Ishikawa (cell line): Measurements from ENCODE around the gene CKAP5.

Experiments used
- CEBPB ChIP-seq: IDR thresholded peaks from 2 replicates; pipeline ENCODE4 v1.6.1; 2012
- CREB1 ChIP-seq: IDR thresholded peaks from 2 replicates; pipeline ENCODE4 v1.6.1; 2012; ENCODE audit warnings: low read depth
- EGR1 ChIP-seq: IDR thresholded peaks from 2 replicates; pipeline ENCODE4 v1.6.1; 2012
- EP300 ChIP-seq: IDR thresholded peaks from 2 replicates; pipeline ENCODE4 v1.6.1; 2012; ENCODE audit warnings: borderline replicate concordance
- FOXM1 ChIP-seq: IDR thresholded peaks from 2 replicates; pipeline ENCODE4 v1.6.1; 2012; ENCODE audit warnings: low read depth, borderline replicate concordance
- MAX ChIP-seq: IDR thresholded peaks from 2 replicates; pipeline ENCODE4 v1.6.1; 2012
- NFIC ChIP-seq: IDR thresholded peaks from 2 replicates; pipeline ENCODE4 v1.6.1; 2012
- RAD21 ChIP-seq: IDR thresholded peaks from 2 replicates; pipeline ENCODE4 v1.6.1; 2012; ENCODE audit warnings: low read depth
- TAF1 ChIP-seq: IDR thresholded peaks from 2 replicates; pipeline ENCODE4 v1.6.1; 2012; ENCODE audit warnings: low read depth, mild to moderate bottlenecking
- TCF12 ChIP-seq: IDR thresholded peaks from 2 replicates; pipeline ENCODE4 v1.6.1; 2012; ENCODE audit warnings: low read depth
- TEAD4 ChIP-seq: IDR thresholded peaks from 2 replicates; pipeline ENCODE4 v1.6.1; 2012
- YY1 ChIP-seq: IDR thresholded peaks from 2 replicates; pipeline ENCODE4 v1.6.1; 2012; ENCODE audit warnings: low read depth
- ZBTB7A ChIP-seq: IDR thresholded peaks from 2 replicates; pipeline ENCODE4 v1.6.1; 2012; ENCODE audit warnings: low read depth
- TF ChIP-seq, protein P1 (sequence below): IDR thresholded peaks from 2 replicates; pipeline ENCODE4 v1.6.1; 2012; ENCODE audit warnings: low read depth, mild to moderate bottlenecking
- TF ChIP-seq, protein P2 (sequence below): IDR thresholded peaks from 2 replicates; pipeline ENCODE4 v1.6.1; 2012

CKAP5 gene

DNA sequence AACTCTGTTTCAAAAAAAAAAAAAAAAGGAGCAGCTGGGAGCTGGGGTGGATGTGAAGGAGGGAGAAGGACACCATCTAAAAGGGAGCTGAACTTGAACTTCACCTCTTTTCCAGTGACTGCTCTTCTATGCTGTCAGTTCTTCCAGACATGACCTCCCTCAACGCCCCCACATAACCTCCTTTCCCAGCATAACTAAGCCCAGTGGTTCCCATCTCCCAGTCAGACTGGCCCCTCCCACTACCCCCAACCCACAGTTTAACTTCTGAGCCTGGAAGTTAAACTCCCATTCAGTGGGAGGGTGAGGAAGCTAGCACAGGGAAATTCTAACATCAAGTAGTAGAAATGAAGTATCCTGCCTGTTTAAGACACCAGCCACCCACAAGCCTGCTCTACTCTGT is 147.5 kb downstream of the CKAP5 start:
- TF ChIP-seq TAF1, result no peak
- no peak for TF ChIP-seq CEBPB
- TF ChIP-seq, protein P1, sequence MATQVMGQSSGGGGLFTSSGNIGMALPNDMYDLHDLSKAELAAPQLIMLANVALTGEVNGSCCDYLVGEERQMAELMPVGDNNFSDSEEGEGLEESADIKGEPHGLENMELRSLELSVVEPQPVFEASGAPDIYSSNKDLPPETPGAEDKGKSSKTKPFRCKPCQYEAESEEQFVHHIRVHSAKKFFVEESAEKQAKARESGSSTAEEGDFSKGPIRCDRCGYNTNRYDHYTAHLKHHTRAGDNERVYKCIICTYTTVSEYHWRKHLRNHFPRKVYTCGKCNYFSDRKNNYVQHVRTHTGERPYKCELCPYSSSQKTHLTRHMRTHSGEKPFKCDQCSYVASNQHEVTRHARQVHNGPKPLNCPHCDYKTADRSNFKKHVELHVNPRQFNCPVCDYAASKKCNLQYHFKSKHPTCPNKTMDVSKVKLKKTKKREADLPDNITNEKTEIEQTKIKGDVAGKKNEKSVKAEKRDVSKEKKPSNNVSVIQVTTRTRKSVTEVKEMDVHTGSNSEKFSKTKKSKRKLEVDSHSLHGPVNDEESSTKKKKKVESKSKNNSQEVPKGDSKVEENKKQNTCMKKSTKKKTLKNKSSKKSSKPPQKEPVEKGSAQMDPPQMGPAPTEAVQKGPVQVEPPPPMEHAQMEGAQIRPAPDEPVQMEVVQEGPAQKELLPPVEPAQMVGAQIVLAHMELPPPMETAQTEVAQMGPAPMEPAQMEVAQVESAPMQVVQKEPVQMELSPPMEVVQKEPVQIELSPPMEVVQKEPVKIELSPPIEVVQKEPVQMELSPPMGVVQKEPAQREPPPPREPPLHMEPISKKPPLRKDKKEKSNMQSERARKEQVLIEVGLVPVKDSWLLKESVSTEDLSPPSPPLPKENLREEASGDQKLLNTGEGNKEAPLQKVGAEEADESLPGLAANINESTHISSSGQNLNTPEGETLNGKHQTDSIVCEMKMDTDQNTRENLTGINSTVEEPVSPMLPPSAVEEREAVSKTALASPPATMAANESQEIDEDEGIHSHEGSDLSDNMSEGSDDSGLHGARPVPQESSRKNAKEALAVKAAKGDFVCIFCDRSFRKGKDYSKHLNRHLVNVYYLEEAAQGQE, result no peak
- TF ChIP-seq CREB1, result no peak
- no peak for TF ChIP-seq YY1
- no peak for TF ChIP-seq ZBTB7A
- TF ChIP-seq RAD21, result no peak
- no peak for TF ChIP-seq TCF12
- TF ChIP-seq, protein P2, sequence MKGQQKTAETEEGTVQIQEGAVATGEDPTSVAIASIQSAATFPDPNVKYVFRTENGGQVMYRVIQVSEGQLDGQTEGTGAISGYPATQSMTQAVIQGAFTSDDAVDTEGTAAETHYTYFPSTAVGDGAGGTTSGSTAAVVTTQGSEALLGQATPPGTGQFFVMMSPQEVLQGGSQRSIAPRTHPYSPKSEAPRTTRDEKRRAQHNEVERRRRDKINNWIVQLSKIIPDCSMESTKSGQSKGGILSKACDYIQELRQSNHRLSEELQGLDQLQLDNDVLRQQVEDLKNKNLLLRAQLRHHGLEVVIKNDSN, result no peak
- TF ChIP-seq NFIC, result no peak
- no peak for TF ChIP-seq EGR1
- no peak for TF ChIP-seq MAX
- no peak for TF ChIP-seq EP300
- no peak for TF ChIP-seq TEAD4
- TF ChIP-seq FOXM1, result no peak

DNA sequence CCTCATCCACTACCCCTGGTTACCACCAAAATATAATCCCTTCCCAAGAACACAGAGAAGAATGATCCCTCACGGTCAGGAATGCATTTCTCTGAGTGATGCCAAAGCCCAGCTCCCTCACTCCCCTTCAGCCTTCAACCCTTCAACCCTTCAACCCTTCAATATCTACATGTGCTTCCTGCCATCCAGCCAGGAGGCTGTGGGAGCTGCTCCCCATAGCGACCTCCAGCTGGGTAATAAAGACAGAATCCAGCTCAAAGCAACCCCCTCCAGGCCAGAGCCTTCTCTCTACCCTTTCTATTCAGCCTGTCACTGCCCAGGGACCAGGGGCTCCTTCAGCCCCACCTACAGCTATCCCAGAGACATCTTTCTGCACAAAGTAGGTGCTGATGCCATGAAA is 148.4 kb downstream of the CKAP5 start:
- TF ChIP-seq YY1 (no peak), TAF1 (no peak), ZBTB7A (no peak), MAX (no peak), NFIC (no peak), FOXM1 (no peak)
- TF ChIP-seq, protein P1, result no peak
- TF ChIP-seq, protein P2, result no peak

DNA sequence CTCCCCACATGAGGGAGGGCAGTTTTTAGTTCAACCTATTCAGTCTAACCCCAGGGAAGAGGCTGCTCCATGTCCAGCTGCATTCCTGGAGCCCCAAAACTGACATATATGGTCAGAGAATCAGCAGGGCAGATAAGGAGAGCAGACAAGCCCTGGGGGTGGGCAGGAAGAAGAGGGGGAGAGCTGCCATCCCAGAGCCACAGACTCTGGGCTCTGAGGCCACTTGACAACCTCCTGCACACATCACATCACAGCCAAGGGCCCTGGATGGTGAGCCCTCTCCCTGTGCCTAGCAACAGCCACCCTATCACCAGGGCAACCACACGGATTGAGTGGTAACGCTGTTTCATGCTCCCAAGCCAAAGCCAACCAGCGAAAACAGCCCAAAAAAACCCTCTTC is 148.8 kb downstream of the CKAP5 start:
- no peak for TF ChIP-seq YY1
- no peak for TF ChIP-seq MAX
- no peak for TF ChIP-seq ZBTB7A
- TF ChIP-seq RAD21, result no peak
- no peak for TF ChIP-seq CREB1
- TF ChIP-seq TEAD4, result no peak
- no peak for TF ChIP-seq NFIC

DNA sequence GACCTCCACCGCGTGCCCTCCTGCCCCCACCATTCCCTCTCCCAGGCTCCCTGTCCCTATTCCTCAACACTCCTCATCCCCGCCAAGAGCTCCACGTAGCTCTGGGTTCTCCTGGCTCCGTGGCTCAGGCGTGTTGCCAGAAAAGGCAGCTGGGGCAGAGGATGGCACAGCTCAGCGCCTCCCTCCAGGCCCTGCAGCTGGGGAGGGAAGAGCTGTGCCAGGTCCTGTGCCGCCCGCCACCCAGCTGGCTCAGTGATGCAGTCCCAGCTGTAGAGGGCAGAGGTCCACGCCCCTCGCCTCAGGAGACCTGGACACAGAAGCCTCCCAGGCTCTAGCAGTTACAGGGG is 149.9 kb downstream of the CKAP5 start:
- TF ChIP-seq, protein P2, result no peak
- TF ChIP-seq CREB1, result no peak
- no peak for TF ChIP-seq EGR1
- no peak for TF ChIP-seq TAF1
- TF ChIP-seq RAD21, result no peak
- TF ChIP-seq TEAD4, result no peak
- no peak for TF ChIP-seq NFIC
- TF ChIP-seq CEBPB, result no peak
- no peak for TF ChIP-seq ZBTB7A
- TF ChIP-seq FOXM1, result no peak
- TF ChIP-seq YY1, result no peak
- TF ChIP-seq, protein P1, result no peak
- no peak for TF ChIP-seq MAX
- TF ChIP-seq TCF12, result no peak
